Colon (tissue), 2 donors: Measurements from ENCODE around the gene PREP.
"Not testable (repeated sequence)": the region's sequence is repeated elsewhere in the genome, so short reads cannot be mapped to it uniquely, and the experiment has no call there.

Experiments
- FAIRE-seq: peaks from 2 replicates; lab custom pipeline; 2012; peaks lifted over from hg19 to GRCh38; lab: Jason Lieb, UNC
- donor health status: control.
- donor health status: control.

Gene PREP

DNA sequence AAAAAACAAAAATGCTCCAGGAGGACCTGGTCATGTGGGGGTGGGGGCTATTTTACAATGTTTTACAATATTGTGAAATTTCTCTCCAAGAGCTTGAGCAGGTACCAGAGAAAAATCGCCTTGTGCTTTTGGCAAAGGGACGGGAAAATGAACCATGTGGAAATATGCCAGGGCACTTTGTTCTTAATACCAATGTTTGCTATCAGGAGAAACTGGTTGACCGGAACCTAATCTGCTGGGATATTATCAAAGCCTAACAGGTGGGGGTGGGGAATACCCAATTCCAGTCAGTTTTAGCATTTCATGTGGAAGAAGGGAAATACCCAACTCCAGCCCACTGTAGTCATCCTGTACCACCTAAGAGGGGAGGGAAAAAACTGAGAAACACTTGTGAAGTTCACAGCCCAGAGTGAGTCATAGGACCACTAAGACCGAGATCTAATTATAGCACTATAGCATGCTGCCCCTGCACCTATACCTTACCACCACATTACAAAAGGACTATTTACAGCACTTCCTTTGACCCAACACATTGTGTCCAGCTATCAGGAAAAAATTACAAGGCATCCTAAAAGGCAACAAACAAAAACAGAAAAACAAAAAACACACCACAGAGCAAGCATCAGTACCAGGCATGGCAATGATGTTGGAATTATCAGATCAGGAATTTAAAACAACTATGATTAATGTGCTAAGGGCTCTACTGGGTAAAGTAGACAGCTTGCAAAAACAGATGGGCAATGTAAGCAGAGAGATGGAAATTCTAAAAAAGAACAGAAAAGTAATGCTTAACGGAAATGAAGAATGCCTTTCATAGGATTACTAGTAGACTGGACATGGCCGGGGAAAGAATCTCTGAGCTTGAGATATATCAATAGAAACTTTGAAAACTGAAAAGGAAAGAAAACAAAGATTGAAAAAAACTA, 138.9 kb downstream of the PREP start:
- no peak for FAIRE-seq

- no peak for FAIRE-seq
Observed at GRCh38 chr6:105259913-105260889, 142.7 kb downstream of the PREP start.

GRCh38 chr6:105258816-105259215, 144.1 kb downstream of the PREP start:
- FAIRE-seq: no peak

DNA sequence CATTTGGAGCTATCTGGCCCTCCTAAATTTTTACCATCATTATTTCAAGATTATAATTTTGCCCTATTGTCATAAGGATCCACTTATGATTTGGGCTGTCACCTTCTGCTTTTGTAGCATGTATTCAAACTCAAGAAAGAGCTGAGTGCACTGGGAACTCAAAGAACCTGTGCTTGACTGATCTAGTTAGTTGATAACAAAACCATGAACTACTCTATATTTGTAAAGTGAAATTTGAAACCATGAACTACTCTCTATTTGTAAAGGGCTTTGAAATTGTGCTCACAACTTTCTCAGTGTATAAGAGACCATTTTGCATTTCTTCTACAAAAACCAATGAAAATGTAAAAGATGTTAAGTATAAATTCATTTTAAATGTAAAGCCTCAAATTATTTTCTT, 145.5 kb downstream of the PREP start:
- no peak for FAIRE-seq

- FAIRE-seq: no peak
Observed at GRCh38 chr6:105256619-105257018, 146.3 kb downstream of the PREP start.

DNA sequence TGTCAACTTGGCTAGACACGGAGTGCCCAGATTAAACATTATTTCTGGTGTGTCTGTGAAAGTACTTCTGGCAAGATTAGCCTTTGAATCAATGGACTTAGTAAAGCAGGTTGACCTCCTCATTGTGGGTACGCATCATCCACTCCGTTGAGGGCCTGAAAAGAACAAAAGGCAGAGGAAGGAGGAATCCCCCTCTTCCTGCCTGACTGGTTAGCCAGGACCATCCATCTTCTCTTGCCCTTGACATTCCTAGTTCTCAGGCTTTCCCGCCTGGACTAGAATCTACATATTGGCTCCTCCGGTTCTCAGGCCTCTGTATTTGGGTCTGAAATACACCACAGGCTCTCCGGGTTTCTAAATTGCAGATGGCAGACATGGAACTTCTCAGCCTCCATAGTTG, 149.1 kb downstream of the PREP start:
- no peak for FAIRE-seq

- FAIRE-seq: no peak
Observed at GRCh38 chr6:105251689-105252088, 151.2 kb downstream of the PREP start.

GRCh38 chr6:105250533-105250932, 152.3 kb downstream of the PREP start:
- no peak for FAIRE-seq

- FAIRE-seq: no peak
Observed at GRCh38 chr6:105243487-105243886, 159.4 kb downstream of the PREP start.

DNA sequence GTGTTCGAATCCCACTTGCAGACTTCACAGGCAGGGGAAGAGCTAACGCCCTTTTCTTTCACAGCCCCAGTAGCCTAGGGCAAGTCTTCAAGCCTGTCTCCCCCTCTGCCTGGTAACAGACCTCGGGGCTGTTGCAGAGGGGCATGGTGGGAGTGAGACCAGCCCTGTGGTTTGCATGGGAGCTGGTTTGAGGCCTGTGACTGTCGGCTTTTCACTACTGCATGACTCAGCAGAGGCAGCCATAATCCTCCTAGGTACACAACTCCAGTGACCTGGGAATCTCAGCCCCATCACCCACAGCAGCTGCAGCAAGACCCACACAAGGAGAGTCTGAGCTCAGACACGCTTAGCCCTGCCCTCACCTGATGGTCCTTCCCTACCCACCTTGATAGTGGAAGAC, 167.7 kb downstream of the PREP start:
- FAIRE-seq: no peak

DNA sequence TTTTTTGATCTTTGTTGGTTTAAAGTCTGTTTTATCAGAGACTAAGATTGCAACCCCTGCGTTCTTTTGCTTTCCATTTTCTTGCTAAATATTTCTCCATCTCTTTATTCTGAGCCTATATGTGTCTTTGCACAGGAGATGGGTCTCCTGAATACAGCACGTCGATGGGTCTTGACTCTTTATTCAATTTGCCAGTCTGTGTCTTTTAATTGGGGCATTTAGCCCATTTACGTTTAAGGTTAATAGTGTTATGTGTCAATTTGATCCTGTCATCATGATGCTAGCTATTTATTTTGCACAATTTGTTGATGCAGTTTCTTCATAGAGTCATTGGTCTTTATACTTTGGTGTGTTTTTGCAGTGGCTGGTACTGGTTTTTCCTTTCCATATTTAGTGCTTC, 171.1 kb downstream of the PREP start:
- FAIRE-seq: not testable (repeated sequence)
